Measurements from ENCODE around the gene PSMD4.
A peak's percentile ranks its signal among the peaks of the same experiment; 100 is the strongest.

The PSMD4 gene

DNA sequence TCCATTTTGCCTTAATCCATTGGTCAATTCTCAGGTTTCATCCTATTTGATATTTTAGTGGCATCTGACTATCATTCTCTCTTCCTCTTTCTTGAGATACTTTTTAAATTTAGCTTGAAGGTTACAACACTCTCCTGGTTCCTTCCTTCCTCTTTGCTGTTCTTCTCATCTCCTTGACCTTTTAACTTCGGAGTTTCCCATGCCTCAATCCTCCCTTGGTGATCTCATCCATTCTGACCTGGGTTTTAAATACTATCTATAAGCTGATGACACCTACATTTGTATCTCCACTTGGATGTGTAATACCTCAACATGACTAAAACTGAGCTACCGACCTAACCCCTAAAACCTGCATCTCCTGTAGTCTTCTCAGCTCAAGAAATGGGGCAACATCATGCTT, 22.7 kb downstream of the PSMD4 start:
- no peaks in the 10 kb centered on the region for H3K9me3 ChIP-seq (replicated peaks; ENCODE audit: insufficient read depth, low read length)
- H3K4me2 ChIP-seq (ENCODE audit: low read depth, low read length), result no peak overlapping the region
- no peak overlapping the region for H3K27ac ChIP-seq (ENCODE audit: low read length)
- no peak overlapping the region for H3K4me3 ChIP-seq (ENCODE audit: low read length)
- peaks cover 10% of the 10 kb centered on the region for H3F3A ChIP-seq (ENCODE audit: insufficient read depth, low read length)
- no peak for DNase-seq
- no peak overlapping the region for H2AFZ ChIP-seq (ENCODE audit: low read length)
- TF ChIP-seq EZH2phosphoT487 (IDR thresholded peaks at IDR 0.05; ENCODE audit: low read length) (no peak), EZH2 (optimal IDR thresholded peaks at IDR 0.05; ENCODE audit: low read depth, low read length) (no peak)
- TF ChIP-seq, protein P1, sequence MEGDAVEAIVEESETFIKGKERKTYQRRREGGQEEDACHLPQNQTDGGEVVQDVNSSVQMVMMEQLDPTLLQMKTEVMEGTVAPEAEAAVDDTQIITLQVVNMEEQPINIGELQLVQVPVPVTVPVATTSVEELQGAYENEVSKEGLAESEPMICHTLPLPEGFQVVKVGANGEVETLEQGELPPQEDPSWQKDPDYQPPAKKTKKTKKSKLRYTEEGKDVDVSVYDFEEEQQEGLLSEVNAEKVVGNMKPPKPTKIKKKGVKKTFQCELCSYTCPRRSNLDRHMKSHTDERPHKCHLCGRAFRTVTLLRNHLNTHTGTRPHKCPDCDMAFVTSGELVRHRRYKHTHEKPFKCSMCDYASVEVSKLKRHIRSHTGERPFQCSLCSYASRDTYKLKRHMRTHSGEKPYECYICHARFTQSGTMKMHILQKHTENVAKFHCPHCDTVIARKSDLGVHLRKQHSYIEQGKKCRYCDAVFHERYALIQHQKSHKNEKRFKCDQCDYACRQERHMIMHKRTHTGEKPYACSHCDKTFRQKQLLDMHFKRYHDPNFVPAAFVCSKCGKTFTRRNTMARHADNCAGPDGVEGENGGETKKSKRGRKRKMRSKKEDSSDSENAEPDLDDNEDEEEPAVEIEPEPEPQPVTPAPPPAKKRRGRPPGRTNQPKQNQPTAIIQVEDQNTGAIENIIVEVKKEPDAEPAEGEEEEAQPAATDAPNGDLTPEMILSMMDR (IDR thresholded peaks at IDR 0.05; ENCODE audit: low read length), result no peak
- H3K27me3 ChIP-seq (replicated peaks; ENCODE audit: insufficient read depth, low read length), result no peaks in the 10 kb centered on the region
- H4K20me1 ChIP-seq (ENCODE audit: insufficient read depth, low read length), result no peaks in the 10 kb centered on the region
- no peaks in the 10 kb centered on the region for H3K9me2 ChIP-seq (replicated peaks; ENCODE audit: insufficient read depth, low read length)
- no peaks in the 10 kb centered on the region; the same call in 1 of the 2 replicates for H3K4me1 ChIP-seq (ENCODE audit: low read length)
- no peak overlapping the region for H3K9ac ChIP-seq (ENCODE audit: low read length)
- H3K79me2 ChIP-seq (ENCODE audit: low read length), result peaks cover under 1% of the 10 kb centered on the region; the same call in 1 of the 2 replicates
- H3K36me3 ChIP-seq (replicated peaks; ENCODE audit: insufficient read depth, low read length), result no peaks in the 10 kb centered on the region

- peak; percentile 99 for DNase-seq
- Histone ChIP-seq H3K36me3 (replicated peaks; ENCODE audit: insufficient read depth, low read length) (no peaks in the 10 kb centered on the region), H3F3A (ENCODE audit: insufficient read depth, low read length) (peaks cover 14% of the 10 kb centered on the region), H3K9me2 (replicated peaks; ENCODE audit: insufficient read depth, low read length) (no peaks in the 10 kb centered on the region), H4K20me1 (ENCODE audit: insufficient read depth, low read length) (no peaks in the 10 kb centered on the region), H2AFZ (ENCODE audit: low read length) (peak overlapping the region; percentile 87), H3K27ac (ENCODE audit: low read length) (peak overlapping the region; percentile 83), H3K4me3 (ENCODE audit: low read length) (peak overlapping the region; percentile 93), H3K79me2 (ENCODE audit: low read length) (peaks cover 29% of the 10 kb centered on the region), H3K4me2 (ENCODE audit: low read depth, low read length) (peak overlapping the region; percentile 50), H3K4me1 (ENCODE audit: low read length) (peaks cover 10% of the 10 kb centered on the region), H3K9me3 (replicated peaks; ENCODE audit: insufficient read depth, low read length) (no peaks in the 10 kb centered on the region), H3K9ac (ENCODE audit: low read length) (peak overlapping the region; percentile 89), H3K27me3 (replicated peaks; ENCODE audit: insufficient read depth, low read length) (no peaks in the 10 kb centered on the region)
- TF ChIP-seq EZH2phosphoT487 (IDR thresholded peaks at IDR 0.05; ENCODE audit: low read length) (no peak), EZH2 (optimal IDR thresholded peaks at IDR 0.05; ENCODE audit: low read depth, low read length) (no peak)
- TF ChIP-seq, protein P1 (IDR thresholded peaks at IDR 0.05; ENCODE audit: low read length), result no peak
Observed at GRCh38 chr1:151281225-151281968, 26.9 kb downstream of the PSMD4 start.

DNA sequence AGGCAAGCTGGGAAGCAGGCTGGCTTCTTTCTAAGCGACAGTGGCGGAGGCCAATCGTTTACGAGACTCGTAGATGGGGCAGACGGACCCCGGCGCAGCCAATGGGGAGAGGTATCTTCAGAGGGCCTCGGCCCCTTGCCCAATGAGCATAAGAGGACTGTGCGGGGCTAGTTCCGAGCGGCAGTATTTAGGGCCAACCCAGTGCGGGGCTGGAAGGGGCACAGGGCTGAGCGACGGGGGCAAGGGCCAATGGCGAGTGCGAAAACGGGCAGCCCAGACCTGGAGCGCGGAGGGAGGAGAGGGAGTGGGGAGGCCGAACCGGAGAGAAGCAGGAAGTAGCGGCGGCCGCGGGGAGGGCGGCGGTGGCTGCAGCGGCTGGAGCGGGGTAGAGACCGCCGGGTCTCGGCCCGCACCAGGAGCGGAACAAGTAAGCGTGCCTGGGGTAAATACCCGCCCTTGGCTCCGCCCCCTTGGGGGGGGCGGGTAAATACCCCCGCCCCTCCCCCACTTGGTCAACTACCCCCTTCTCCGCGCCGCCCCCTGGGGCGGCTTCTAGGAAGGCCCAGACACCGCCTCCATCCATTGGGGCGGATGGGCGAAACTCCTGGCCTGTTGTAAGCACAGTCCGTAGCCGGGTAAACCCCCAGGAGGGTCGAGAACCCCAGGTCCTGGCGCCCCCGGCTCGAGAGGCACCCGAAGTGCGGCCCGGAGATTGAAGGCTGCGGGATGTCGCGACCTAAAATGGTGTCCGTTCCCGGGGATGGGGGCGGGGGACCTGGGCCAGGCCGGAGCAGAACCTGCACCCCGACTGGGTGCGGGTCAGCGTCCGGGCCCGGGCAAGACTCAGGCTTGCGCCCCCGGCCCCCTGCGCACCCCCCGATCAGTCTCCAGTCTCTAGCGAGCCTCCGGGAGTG, 27.7 kb downstream of the PSMD4 start, which contains the start of gene ZNF687:
ZNF687 (plus strand) TSS at position 331 of the 914 bp plus-strand sequence. CDS start 3,993 bp downstream, outside the sequence.
- Histone ChIP-seq H3F3A (ENCODE audit: insufficient read depth, low read length) (peaks cover 14% of the 10 kb centered on the region), H3K9me2 (replicated peaks; ENCODE audit: insufficient read depth, low read length) (no peaks in the 10 kb centered on the region), H4K20me1 (ENCODE audit: insufficient read depth, low read length) (no peaks in the 10 kb centered on the region), H3K27ac (ENCODE audit: low read length) (peak within 1 kb of the TSS; percentile 83), H3K79me2 (ENCODE audit: low read length) (peaks cover 33% of the 10 kb centered on the region), H3K4me2 (ENCODE audit: low read depth, low read length) (peak within 1 kb of the TSS; percentile 98), H3K27me3 (replicated peaks; ENCODE audit: insufficient read depth, low read length) (no peaks in the 10 kb centered on the region), H3K9ac (ENCODE audit: low read length) (peak within 1 kb of the TSS; percentile 89), H3K4me3 (ENCODE audit: low read length) (peak within 1 kb of the TSS; percentile 96), H2AFZ (ENCODE audit: low read length) (peak within 1 kb of the TSS; percentile 87), H3K4me1 (ENCODE audit: low read length) (peaks cover 10% of the 10 kb centered on the region), H3K36me3 (replicated peaks; ENCODE audit: insufficient read depth, low read length) (no peaks in the 10 kb centered on the region), H3K9me3 (replicated peaks; ENCODE audit: insufficient read depth, low read length) (no peaks in the 10 kb centered on the region)
- peak; percentile 100 for DNase-seq
- TF ChIP-seq, protein P1 (IDR thresholded peaks at IDR 0.05; ENCODE audit: low read length), result no peak
- TF ChIP-seq EZH2 (optimal IDR thresholded peaks at IDR 0.05; ENCODE audit: low read depth, low read length) (no peak), EZH2phosphoT487 (IDR thresholded peaks at IDR 0.05; ENCODE audit: low read length) (no peak)
